Measurements from ENCODE around the gene CBL. TPM values are rescaled to one million over a fixed set of nuclear protein-coding genes. Genes with fewer than 3 reads are reported as not detected.

CBL gene
- total and polyA plus RNA-seq, 10 of the 15 experiments (the other 5 are each of a cell fraction or from before 2014, with no cell fraction given): 3.9 to 27.1 (median 9.5) TPM

- ChIA-PET POLR2A (interaction anchor here (0.7 kb wide), 1 partner anchor 14 kb away, joined by 7 read pairs; no protein-coding TSS in a partner anchor), RAD21 (ENCODE audit: unreplicated experiment) (no interaction called here), CTCF (interaction anchor here (1.3 to 2.0 kb wide), 3 partner anchors 61 to 135 kb away, joined by 3 to 6 read pairs (median 5); no protein-coding TSS in a partner anchor), SMC1A (ENCODE audit: uncharacterized antibody, unreplicated experiment) (interaction anchor here (0.8 to 1.1 kb wide), 2 partner anchors 33 to 62 kb away, joined by 3 read pairs; no protein-coding TSS in a partner anchor)
- no peak for DNase-seq (ENCODE audit: low read depth, low spot score)
- peaks cover 6% of the 10 kb centered on the region; the same call in 1 of the 2 replicates for H3K4me1 ChIP-seq (ENCODE audit: control insufficient read depth, insufficient read depth, low read length)
- H3K79me2 ChIP-seq (ENCODE audit: control insufficient read depth, insufficient read depth, low read length): peaks cover 14% of the 10 kb centered on the region
- 81% methylated on average over 7 of the region's 7 CpGs for WGBS (ENCODE audit: insufficient coverage, insufficient replicate concordance, low lambda C conversion rate, missing lambda C conversion rate)
- H3K36me3 ChIP-seq (ENCODE audit: control insufficient read depth in 2 of 2, insufficient read depth in 2 of 2, low read length in 1 of 2): no peaks in the 10 kb centered on the region
- intact Hi-C loops (cut with micrococcal nuclease; ENCODE audit: unreplicated experiment) (no loop called here), in situ Hi-C loops (cut with MboI) (no loop called here)
- no peaks in the 10 kb centered on the region for H4K20me1 ChIP-seq (ENCODE audit: control insufficient read depth, insufficient read depth)
- no TSS peak for BruUV-seq (replicated peaks)
- no peak for ATAC-seq
- no peak overlapping the region for H3K27ac ChIP-seq (ENCODE audit: control insufficient read depth, insufficient read depth)
- FAIRE-seq: no peak
- no peak for TF ChIP-seq KDM1A (IDR thresholded peaks at IDR 0.05; ENCODE audit: borderline replicate concordance)
- TF ChIP-seq NFYB (IDR thresholded peaks at IDR 0.05; ENCODE audit: insufficient read depth, low read depth, low read length): no peak
- TF ChIP-seq NR2C2 (IDR thresholded peaks at IDR 0.05; ENCODE audit: borderline replicate concordance, control insufficient read depth, insufficient read length, low read depth): no peak
- no peak for TF ChIP-seq KAT2A (conservative IDR thresholded peaks at IDR 0.05; ENCODE audit: control insufficient read depth, low read depth, low read length)
- TF ChIP-seq ZZZ3 (IDR thresholded peaks at IDR 0.05; ENCODE audit: control insufficient read depth, insufficient read length, low read depth): no peak
- TF ChIP-seq BCL11A (IDR thresholded peaks at IDR 0.05; ENCODE audit: low read depth, low read length): no peak
- TF ChIP-seq CREM (IDR thresholded peaks at IDR 0.05; ENCODE audit: low read depth): no peak
- no peak for TF ChIP-seq CHD4 (IDR thresholded peaks at IDR 0.05)
- TF ChIP-seq SMARCA5 (IDR thresholded peaks at IDR 0.05): no peak
- TF ChIP-seq EED (IDR thresholded peaks at IDR 0.05; ENCODE audit: low read depth): no peak
- TF ChIP-seq ESRRA (IDR thresholded peaks at IDR 0.05; ENCODE audit: low read length): no peak
- no peak for TF ChIP-seq MTA2 (IDR thresholded peaks at IDR 0.05; ENCODE audit: low read depth)
- TF ChIP-seq HSF1 (IDR thresholded peaks at IDR 0.05; ENCODE audit: low read depth, low read length): no peak
- TF ChIP-seq, protein P1, sequence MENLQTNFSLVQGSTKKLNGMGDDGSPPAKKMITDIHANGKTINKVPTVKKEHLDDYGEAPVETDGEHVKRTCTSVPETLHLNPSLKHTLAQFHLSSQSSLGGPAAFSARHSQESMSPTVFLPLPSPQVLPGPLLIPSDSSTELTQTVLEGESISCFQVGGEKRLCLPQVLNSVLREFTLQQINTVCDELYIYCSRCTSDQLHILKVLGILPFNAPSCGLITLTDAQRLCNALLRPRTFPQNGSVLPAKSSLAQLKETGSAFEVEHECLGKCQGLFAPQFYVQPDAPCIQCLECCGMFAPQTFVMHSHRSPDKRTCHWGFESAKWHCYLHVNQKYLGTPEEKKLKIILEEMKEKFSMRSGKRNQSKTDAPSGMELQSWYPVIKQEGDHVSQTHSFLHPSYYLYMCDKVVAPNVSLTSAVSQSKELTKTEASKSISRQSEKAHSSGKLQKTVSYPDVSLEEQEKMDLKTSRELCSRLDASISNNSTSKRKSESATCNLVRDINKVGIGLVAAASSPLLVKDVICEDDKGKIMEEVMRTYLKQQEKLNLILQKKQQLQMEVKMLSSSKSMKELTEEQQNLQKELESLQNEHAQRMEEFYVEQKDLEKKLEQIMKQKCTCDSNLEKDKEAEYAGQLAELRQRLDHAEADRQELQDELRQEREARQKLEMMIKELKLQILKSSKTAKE (IDR thresholded peaks at IDR 0.05; ENCODE audit: low read depth, poor library complexity, severe bottlenecking): no peak
- no peak for TF ChIP-seq NR2C1 (IDR thresholded peaks at IDR 0.05)
- no peak for TF ChIP-seq NBN (IDR thresholded peaks at IDR 0.05)
- no peak for TF ChIP-seq PKNOX1 (IDR thresholded peaks at IDR 0.05)
- H3K4me3 ChIP-seq: no peak overlapping the region
- H2AFZ ChIP-seq (ENCODE audit: control insufficient read depth, low read depth, low read length): no peak overlapping the region
- H3K9me3 ChIP-seq (replicated peaks; ENCODE audit: control insufficient read depth, insufficient read depth, low read length): no peaks in the 10 kb centered on the region
- H3K4me2 ChIP-seq (ENCODE audit: control insufficient read depth, insufficient read depth): no peak overlapping the region
- no peaks in the 10 kb centered on the region for H3K27me3 ChIP-seq (replicated peaks in 1 of 2; ENCODE audit: control insufficient read depth in 2 of 2, insufficient read depth in 2 of 2, low read length in 1 of 2)
- H3K9ac ChIP-seq (ENCODE audit: control insufficient read depth, insufficient read depth, low read length): no peak overlapping the region
Measured at GRCh38 chr11:119202554-119202953, 3.6 kb upstream of the CBL start.

Data from GM12878 (cell line).